GM23338 (cell line): Measurements from ENCODE around the gene SLC9C2. TPM values are rescaled to one million over a fixed set of nuclear protein-coding genes. Genes with fewer than 3 reads are reported as not detected.

Experiments
- ATAC-seq: fragments of 200-7000 bp; cut with Tn5 transposase; 3 replicates; pipeline ENCODE4 v1.9.1; 2020
- DNase-seq: peaks from one replicate; pipeline ENCODE4 v3.0.0-alpha.2; 2015; ENCODE audit warnings: low spot score
- H2AFZ ChIP-seq: fragments of 200-600 bp; sonication (generic); 2 replicates; pipeline ENCODE4 v1.8.0; 2016; ENCODE audit warnings: antibody characterized with exemption, mild to moderate bottlenecking, moderate library complexity
- H3F3A ChIP-seq: fragments of 200-600 bp; sonication (generic); replicated peaks from 2 replicates; pipeline ENCODE4 v1.8.0; 2017; ENCODE audit warnings: antibody characterized with exemption, mixed run types, low read depth
- H3K27ac ChIP-seq: fragments of 200-600 bp; sonication (generic); 2 replicates; pipeline ENCODE4 v1.6.1; 2016; ENCODE audit warnings: low read depth
- H3K27me3 ChIP-seq: fragments of 200-600 bp; sonication (generic); 2 replicates; pipeline ENCODE4 v1.8.0; 2016; ENCODE audit warnings: mild to moderate bottlenecking, mixed run types, moderate library complexity; ENCODE audit not compliant: insufficient read depth
- H3K36me3 ChIP-seq: fragments of 200-600 bp; sonication (generic); 2 replicates; pipeline ENCODE4 v1.8.0; 2016; ENCODE audit warnings: mild to moderate bottlenecking; ENCODE audit not compliant: insufficient read depth
- H3K4me1 ChIP-seq: fragments of 200-600 bp; sonication (generic); 2 replicates; pipeline ENCODE4 v1.8.0; 2016; ENCODE audit warnings: mild to moderate bottlenecking, moderate library complexity; ENCODE audit not compliant: insufficient read depth
- H3K4me2 ChIP-seq: fragments of 200-600 bp; sonication (generic); 2 replicates; pipeline ENCODE4 v1.7.1; 2017; ENCODE audit warnings: mixed run types
- H3K4me3 ChIP-seq: fragments of 200-600 bp; sonication (generic); 2 replicates; pipeline ENCODE4 v1.6.1; 2016; ENCODE audit warnings: mixed run types
- H3K79me2 ChIP-seq: fragments of 200-600 bp; sonication (generic); replicated peaks from 2 replicates; pipeline ENCODE4 v1.8.0; 2017; ENCODE audit warnings: mild to moderate bottlenecking; ENCODE audit not compliant: insufficient read depth
- H3K9me2 ChIP-seq: fragments of 200-600 bp; sonication (generic); 2 replicates; pipeline ENCODE4 v1.8.0; 2017; ENCODE audit not compliant: insufficient read depth
- H4K20me1 ChIP-seq: fragments of 200-600 bp; sonication (generic); replicated peaks from 2 replicates; pipeline ENCODE4 v1.8.0; 2017; ENCODE audit warnings: mild to moderate bottlenecking; ENCODE audit not compliant: insufficient read depth
- H3K27ac Mint-ChIP-seq: 2 replicates; pipeline ENCODE4 v1.8.0; 2020; ENCODE audit warnings: inconsistent platforms, mild to moderate bottlenecking, moderate library complexity, mixed read lengths
- H3K27me3 Mint-ChIP-seq: 3 replicates; pipeline ENCODE4 v1.8.0; 2022; ENCODE audit warnings: low read depth, mild to moderate bottlenecking, moderate library complexity, mixed read lengths, inconsistent platforms; ENCODE audit not compliant: insufficient read depth, poor library complexity
- H3K36me3 Mint-ChIP-seq: 3 replicates; pipeline ENCODE4 v1.8.0; 2021; ENCODE audit warnings: low read depth, mild to moderate bottlenecking, inconsistent platforms, moderate library complexity, mixed read lengths
- H3K4me1 Mint-ChIP-seq: 3 replicates; pipeline ENCODE4 v1.8.0; 2020; ENCODE audit warnings: mild to moderate bottlenecking, inconsistent platforms, mixed read lengths
- H3K4me3 Mint-ChIP-seq: 3 replicates; pipeline ENCODE4 v1.8.0; 2021; ENCODE audit warnings: moderate library complexity, mild to moderate bottlenecking, inconsistent platforms, mixed read lengths
- H3K9me3 Mint-ChIP-seq: 3 replicates; pipeline ENCODE4 v1.8.0; 2020; ENCODE audit warnings: moderate library complexity, mild to moderate bottlenecking, inconsistent platforms, mixed read lengths
- CREB1 ChIP-seq: fragments of 250-450 bp; sonication (Bioruptor Pico); IDR thresholded peaks from 2 replicates; pipeline ENCODE4 v1.5.0; 2020; ENCODE audit warnings: low read depth, mild to moderate bottlenecking, moderate library complexity
- CTCF ChIP-seq, 2 experiments: fragments of 200-600 bp in 1 of 2; sonication (generic) in 1 of 2; conservative IDR thresholded peaks; 2 replicates each; pipeline versions ENCODE4 v1.5.1 to v1.6.1; 2016 to 2017; ENCODE audit warnings: antibody characterized with exemption in 2 of 2, low read depth in 2 of 2, mild to moderate bottlenecking in 2 of 2, moderate library complexity in 1 of 2
- EZH2 ChIP-seq: fragments of 200-600 bp; sonication (generic); IDR thresholded peaks from one replicate; pipeline ENCODE4 v1.8.0; 2017; ENCODE audit warnings: antibody characterized with exemption, mild to moderate bottlenecking, low read depth; ENCODE audit not compliant: unreplicated experiment
- JUNB ChIP-seq: IDR thresholded peaks from one replicate; pipeline ENCODE4 v1.6.1; 2016; ENCODE audit warnings: antibody characterized with exemption; ENCODE audit not compliant: unreplicated experiment
- POLR2AphosphoS5 ChIP-seq: IDR thresholded peaks from 2 replicates; pipeline ENCODE4 v1.6.1; 2016; ENCODE audit warnings: antibody characterized with exemption, low read depth
- STAT1 ChIP-seq: IDR thresholded peaks from one replicate; pipeline ENCODE4 v1.6.1; 2016; ENCODE audit warnings: antibody characterized with exemption; ENCODE audit not compliant: unreplicated experiment
- ZNF331 ChIP-seq: fragments of 250-450 bp; sonication (Bioruptor Pico); IDR thresholded peaks from 2 replicates; pipeline ENCODE4 v1.5.0; 2020; ENCODE audit warnings: low read depth, mild to moderate bottlenecking, moderate library complexity
- ZNF462 ChIP-seq: fragments of 250-450 bp; sonication (Bioruptor Pico); IDR thresholded peaks from 2 replicates; pipeline ENCODE4 v1.5.0; 2020; ENCODE audit warnings: mild to moderate bottlenecking, moderate library complexity
- polyA plus RNA-seq: library from polyadenylated mRNA; unstranded; fragments of >200 nt; fragmentation: Nextera tagmentation; extraction: Ambion mirVana; gene quantifications from 2 replicates; pipeline ENCODE4 v1.2.1, GENCODE V29; 2016
- total RNA-seq: library from RNA; depleted of rRNA; stranded (reverse); fragments of >200 nt; shearing (Covaris generic); gene quantifications from 2 replicates; pipeline ENCODE4 v1.2.3, GENCODE V29; 2014
- TF ChIP-seq, protein P1 (sequence below): IDR thresholded peaks from 2 replicates; pipeline ENCODE4 v1.6.1; 2016; ENCODE audit warnings: antibody characterized with exemption

Gene SLC9C2
- total and polyA plus RNA-seq, 2 experiments from 2014 or later: not detected

GRCh38 chr1:173477286-173478093, 125.4 kb downstream of the SLC9C2 start, which contains the start of gene PRDX6:
Gene PRDX6 (plus strand): TSS chr1:173477335. CDS start chr1:173477398, 63 bp downstream.
- peaks cover 60% of the 10 kb centered on the region for H3K36me3 Mint-ChIP-seq

GRCh38 chr1:173476665-173477285, 126.1 kb downstream of the SLC9C2 start:
- peak overlapping the region; percentile 93 for H3K27ac ChIP-seq
- DNase-seq: peak; percentile 97
- peaks cover 31% of the 10 kb centered on the region for H3K4me1 ChIP-seq
- Mint-ChIP-seq H3K27me3 (peaks cover 5% of the 10 kb centered on the region), H3K36me3 (peaks cover 60% of the 10 kb centered on the region), H3K9me3 (peaks cover 6% of the 10 kb centered on the region), H3K4me1 (peaks cover 24% of the 10 kb centered on the region), H3K27ac (no peak overlapping the region; the same call in 1 of the 2 replicates), H3K4me3 (peak overlapping the region; percentile 90)
- peaks cover 30% of the 10 kb centered on the region for H4K20me1 ChIP-seq
- H3K36me3 ChIP-seq: peaks cover 34% of the 10 kb centered on the region
- peak overlapping the region; percentile 94 for H3K4me2 ChIP-seq
- peak; percentile 88 for ATAC-seq
- H3K9me2 ChIP-seq: 0 out of 2 replicates have a peak, but pooled peaks cover 4% of the 10 kb centered on the region
- TF ChIP-seq ZNF462: no peak
- peak; percentile 69 for TF ChIP-seq POLR2AphosphoS5
- TF ChIP-seq ZNF331 (CRISPR knock-in tag): no peak
- no peak for TF ChIP-seq JUNB
- no peak for TF ChIP-seq EZH2
- peak in 1 of 2 experiments; percentile 32; a peak in 1 of 4 replicates for TF ChIP-seq CTCF (conservative IDR thresholded peaks at IDR 0.05; ENCODE audit: low read depth in 2 of 2)
- TF ChIP-seq, protein P1, sequence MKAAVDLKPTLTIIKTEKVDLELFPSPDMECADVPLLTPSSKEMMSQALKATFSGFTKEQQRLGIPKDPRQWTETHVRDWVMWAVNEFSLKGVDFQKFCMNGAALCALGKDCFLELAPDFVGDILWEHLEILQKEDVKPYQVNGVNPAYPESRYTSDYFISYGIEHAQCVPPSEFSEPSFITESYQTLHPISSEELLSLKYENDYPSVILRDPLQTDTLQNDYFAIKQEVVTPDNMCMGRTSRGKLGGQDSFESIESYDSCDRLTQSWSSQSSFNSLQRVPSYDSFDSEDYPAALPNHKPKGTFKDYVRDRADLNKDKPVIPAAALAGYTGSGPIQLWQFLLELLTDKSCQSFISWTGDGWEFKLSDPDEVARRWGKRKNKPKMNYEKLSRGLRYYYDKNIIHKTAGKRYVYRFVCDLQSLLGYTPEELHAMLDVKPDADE: no peak; the same call in 1 of the 2 replicates
- no peak for TF ChIP-seq STAT1
- peak; percentile 60 for TF ChIP-seq CREB1 (CRISPR knock-in tag)
- H3K4me3 ChIP-seq: peak overlapping the region; percentile 96
- peak overlapping the region; percentile 87 for H2AFZ ChIP-seq
- peaks cover 83% of the 10 kb centered on the region for H3K79me2 ChIP-seq
- no peaks in the 10 kb centered on the region for H3K27me3 ChIP-seq
- no peaks in the 10 kb centered on the region for H3F3A ChIP-seq

More at GRCh38 chr1:173477286-173478093, 125.4 kb downstream of the SLC9C2 start, which contains the start of gene PRDX6:
- peaks cover 31% of the 10 kb centered on the region for H3K4me1 ChIP-seq
- H3F3A ChIP-seq: no peaks in the 10 kb centered on the region
- DNase-seq (peak; percentile 92), ATAC-seq (peak; percentile 73)
- TF ChIP-seq POLR2AphosphoS5: peak; percentile 94
- no peak for TF ChIP-seq ZNF331 (CRISPR knock-in tag)
- peak within 1 kb of the TSS; percentile 96 for H3K4me3 ChIP-seq
- Mint-ChIP-seq H3K4me1 (peaks cover 24% of the 10 kb centered on the region), H3K4me3 (peak within 1 kb of the TSS; percentile 90), H3K27ac (peak within 1 kb of the TSS; percentile 96), H3K27me3 (peaks cover 7% of the 10 kb centered on the region), H3K9me3 (no peaks in the 10 kb centered on the region; the same call in 2 of the 3 replicates)
- H3K36me3 ChIP-seq: peaks cover 35% of the 10 kb centered on the region
- H3K79me2 ChIP-seq: peaks cover 91% of the 10 kb centered on the region
- H3K9me2 ChIP-seq: 0 out of 2 replicates have a peak, but pooled peaks cover 4% of the 10 kb centered on the region
- H4K20me1 ChIP-seq: peaks cover 30% of the 10 kb centered on the region
- H2AFZ ChIP-seq: peak within 1 kb of the TSS; percentile 87
- no peaks in the 10 kb centered on the region for H3K27me3 ChIP-seq
- peak within 1 kb of the TSS; percentile 99 for H3K4me2 ChIP-seq
- H3K27ac ChIP-seq: peak within 1 kb of the TSS; percentile 93
